Testis (tissue), 2 donors: ENCODE results near the gene DACH1.

Experiments
- CTCF ChIP-seq, 3 experiments: fragments of 450-650 bp in 2 of 3; fragments of 200-600 bp in 1 of 3; sonication (generic) in 1 of 3; IDR thresholded peaks; one replicate each; pipeline ENCODE4 v1.5.1; 2016 to 2019; ENCODE audit warnings: antibody characterized with exemption in 3 of 3, mild to moderate bottlenecking in 2 of 3, moderate library complexity in 1 of 3
- POLR2A ChIP-seq: fragments of 450-650 bp; IDR thresholded peaks from one replicate; pipeline ENCODE4 v1.6.1; 2017; ENCODE audit warnings: antibody characterized with exemption, mild to moderate bottlenecking, moderate library complexity

DNA sequence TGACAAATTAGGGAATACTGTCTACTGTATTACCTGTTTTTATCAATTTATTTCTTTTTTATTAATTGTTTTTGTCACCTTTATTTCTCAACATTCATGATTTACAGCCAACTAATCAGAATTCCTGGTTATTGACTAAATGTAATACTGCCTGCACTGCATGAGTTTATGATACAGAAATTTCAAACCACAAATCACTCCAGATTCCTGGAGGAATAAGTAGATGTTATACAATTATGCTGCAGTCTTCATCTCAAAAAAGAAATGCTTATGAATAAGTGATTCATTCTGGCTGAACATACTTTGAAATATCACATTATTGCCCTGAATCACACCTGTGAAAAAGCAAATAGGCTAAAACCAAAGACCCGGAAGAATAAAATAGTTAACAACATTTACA is 249.7 kb downstream of the DACH1 start:
- TF ChIP-seq CTCF (IDR thresholded peaks at IDR 0.05) = no peak
- no peak for TF ChIP-seq POLR2A
